Colonic mucosa (tissue), 4 donors: ENCODE data around the gene NXT1. TPM values are rescaled to one million over a fixed set of nuclear protein-coding genes. Genes with fewer than 3 reads are reported as not detected.

Source experiments
- DNase-seq: peaks from one replicate; pipeline ENCODE4 v3.0.0-alpha.2; 2020
- H3K27ac ChIP-seq: fragments of 200-600 bp; one replicate; pipeline ENCODE4 v1.8.0; 2021
- H3K27me3 ChIP-seq: fragments of 200-600 bp; one replicate; pipeline ENCODE4 v1.8.0; 2021
- H3K36me3 ChIP-seq: fragments of 200-600 bp; one replicate; pipeline ENCODE4 v1.8.0; 2021
- H3K4me1 ChIP-seq: fragments of 200-600 bp; one replicate; pipeline ENCODE4 v1.8.0; 2021; ENCODE audit warnings: mild to moderate bottlenecking
- H3K4me3 ChIP-seq: fragments of 200-600 bp; one replicate; pipeline ENCODE4 v1.8.0; 2021
- H3K9ac ChIP-seq, 2 donors: one replicate each; pipeline ENCODE4 v1.7.0; 2013; ENCODE audit warnings: control low read depth in 2 of 2, low read depth in 2 of 2, low read length in 2 of 2
- H3K9me3 ChIP-seq: fragments of 200-600 bp; one replicate; pipeline ENCODE4 v1.8.0; 2021
- intact Hi-C: fragments of 100-400 bp; cut with DNase I; formaldehyde crosslinking; loops from one replicate; pipeline ENCODE4 v1.14.1; 2022
- total RNA-seq, 2 donors: library from RNA; stranded (reverse); fragmentation: NEBNext Ultra II Directional in 1 of 2; extraction: Animal tissue kit (Norgen Biotek cat#: 25700) in 1 of 2; gene quantifications; one replicate each; pipeline ENCODE4 v1.2.1, GENCODE V29; 2021
- TF ChIP-seq, protein P1 (sequence below): fragments of 200-600 bp; IDR thresholded peaks from one replicate; pipeline ENCODE4 v1.8.0; 2022; ENCODE audit warnings: antibody characterized with exemption, mild to moderate bottlenecking
- donor health status: healthy.
- donor health status: DM: no; HTN: no; CAD: no.
- donor health status: DM: no; HTN: no; CAD: no.

The NXT1 gene
- total RNA-seq, 2 donors from 2014 or later: 12.4 to 16.6 TPM

DNA sequence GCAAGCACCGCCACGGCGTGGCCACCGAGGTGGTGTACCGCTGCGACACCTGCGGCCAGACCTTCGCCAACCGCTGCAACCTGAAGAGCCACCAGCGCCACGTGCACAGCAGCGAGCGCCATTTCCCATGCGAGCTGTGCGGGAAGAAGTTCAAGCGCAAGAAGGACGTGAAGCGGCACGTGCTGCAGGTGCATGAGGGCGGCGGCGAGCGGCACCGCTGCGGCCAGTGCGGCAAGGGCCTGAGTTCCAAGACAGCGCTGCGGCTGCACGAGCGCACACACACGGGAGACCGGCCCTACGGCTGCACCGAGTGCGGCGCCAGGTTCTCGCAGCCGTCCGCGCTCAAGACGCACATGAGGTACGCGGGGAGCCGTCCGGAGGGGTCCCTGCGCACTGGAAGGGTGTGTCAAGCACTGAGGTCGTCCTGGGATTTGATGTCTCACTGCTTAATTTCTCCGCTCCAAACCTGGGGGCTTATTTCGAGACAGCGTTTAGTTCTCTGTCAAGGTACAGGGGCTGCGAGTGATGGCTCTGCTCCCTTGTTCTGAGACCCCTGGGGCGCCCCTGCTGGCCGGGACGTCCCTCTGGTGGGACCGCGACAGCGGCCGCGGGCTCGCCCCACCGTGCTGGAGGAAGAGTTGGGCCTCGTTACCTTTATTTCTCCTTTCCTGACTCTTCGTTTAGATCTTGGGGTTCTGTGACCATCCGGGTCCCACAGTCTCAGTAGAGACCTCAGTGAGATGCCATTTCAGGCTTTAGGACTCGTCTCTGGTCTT, 15.0 kb downstream of the NXT1 start:
- intact Hi-C loops: no loop called here
- Histone ChIP-seq H3K4me3 (no peak overlapping the region), H3K27ac (no peak overlapping the region), H3K36me3 (peaks cover 6% of the 10 kb centered on the region), H3K9ac (no peak overlapping the region), H3K9me3 (no peaks in the 10 kb centered on the region), H3K4me1 (peaks cover 7% of the 10 kb centered on the region), H3K27me3 (no peaks in the 10 kb centered on the region)
- TF ChIP-seq, protein P1, sequence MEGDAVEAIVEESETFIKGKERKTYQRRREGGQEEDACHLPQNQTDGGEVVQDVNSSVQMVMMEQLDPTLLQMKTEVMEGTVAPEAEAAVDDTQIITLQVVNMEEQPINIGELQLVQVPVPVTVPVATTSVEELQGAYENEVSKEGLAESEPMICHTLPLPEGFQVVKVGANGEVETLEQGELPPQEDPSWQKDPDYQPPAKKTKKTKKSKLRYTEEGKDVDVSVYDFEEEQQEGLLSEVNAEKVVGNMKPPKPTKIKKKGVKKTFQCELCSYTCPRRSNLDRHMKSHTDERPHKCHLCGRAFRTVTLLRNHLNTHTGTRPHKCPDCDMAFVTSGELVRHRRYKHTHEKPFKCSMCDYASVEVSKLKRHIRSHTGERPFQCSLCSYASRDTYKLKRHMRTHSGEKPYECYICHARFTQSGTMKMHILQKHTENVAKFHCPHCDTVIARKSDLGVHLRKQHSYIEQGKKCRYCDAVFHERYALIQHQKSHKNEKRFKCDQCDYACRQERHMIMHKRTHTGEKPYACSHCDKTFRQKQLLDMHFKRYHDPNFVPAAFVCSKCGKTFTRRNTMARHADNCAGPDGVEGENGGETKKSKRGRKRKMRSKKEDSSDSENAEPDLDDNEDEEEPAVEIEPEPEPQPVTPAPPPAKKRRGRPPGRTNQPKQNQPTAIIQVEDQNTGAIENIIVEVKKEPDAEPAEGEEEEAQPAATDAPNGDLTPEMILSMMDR: no peak
- DNase-seq: no peak

DNA sequence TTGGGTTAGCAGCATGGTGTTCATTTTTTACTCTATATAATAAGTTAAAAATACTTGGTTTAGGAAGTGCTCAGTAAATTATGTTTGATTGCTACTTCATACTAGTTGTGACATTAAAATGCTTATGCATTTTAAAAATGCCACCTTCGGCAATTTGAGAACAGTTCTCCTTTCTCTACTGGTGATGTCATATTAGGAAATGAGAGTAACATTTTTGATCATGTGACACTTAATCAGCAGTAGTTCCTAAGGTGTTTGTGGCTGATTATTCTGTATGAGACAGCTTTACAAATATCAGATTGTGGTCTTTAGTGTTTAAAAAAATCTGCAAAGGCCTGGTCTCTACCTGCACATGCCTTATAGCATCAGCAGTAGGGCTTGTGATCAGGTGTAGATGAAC, 15.8 kb downstream of the NXT1 start:
- no peak for DNase-seq
- H3K9ac ChIP-seq: no peak overlapping the region
- H3K27me3 ChIP-seq: no peaks in the 10 kb centered on the region
- H3K27ac ChIP-seq: no peak overlapping the region
- no peaks in the 10 kb centered on the region for H3K9me3 ChIP-seq
- peaks cover 7% of the 10 kb centered on the region for H3K4me1 ChIP-seq
- intact Hi-C loops: no loop called here
- peaks cover 6% of the 10 kb centered on the region for H3K36me3 ChIP-seq
- TF ChIP-seq, protein P1: no peak
- no peak overlapping the region for H3K4me3 ChIP-seq

DNA sequence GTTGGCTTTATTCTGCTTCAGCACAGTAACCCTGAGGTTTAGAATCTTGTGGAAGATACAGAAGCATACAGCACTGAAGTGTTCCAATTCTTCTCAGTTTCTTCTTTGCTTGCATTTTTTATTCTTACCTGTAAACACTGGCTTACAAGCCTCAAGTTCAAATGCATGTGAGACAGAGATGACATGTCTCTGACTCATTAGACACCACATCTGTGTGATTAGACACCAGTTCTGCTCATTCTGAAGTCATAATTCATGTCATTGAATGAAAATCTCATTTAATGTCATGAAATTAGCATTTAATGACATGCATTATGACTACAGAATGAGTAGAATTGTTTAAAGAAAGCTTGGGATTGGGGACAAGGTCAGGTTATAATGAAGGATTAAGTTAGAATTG, 17.2 kb downstream of the NXT1 start:
- Histone ChIP-seq H3K27me3 (no peaks in the 10 kb centered on the region), H3K4me3 (no peak overlapping the region), H3K36me3 (peaks cover 6% of the 10 kb centered on the region), H3K9me3 (no peaks in the 10 kb centered on the region), H3K9ac (no peak overlapping the region), H3K4me1 (peaks cover 6% of the 10 kb centered on the region), H3K27ac (no peak overlapping the region)
- intact Hi-C loops: no loop called here
- DNase-seq: no peak
- TF ChIP-seq, protein P1: no peak

DNA sequence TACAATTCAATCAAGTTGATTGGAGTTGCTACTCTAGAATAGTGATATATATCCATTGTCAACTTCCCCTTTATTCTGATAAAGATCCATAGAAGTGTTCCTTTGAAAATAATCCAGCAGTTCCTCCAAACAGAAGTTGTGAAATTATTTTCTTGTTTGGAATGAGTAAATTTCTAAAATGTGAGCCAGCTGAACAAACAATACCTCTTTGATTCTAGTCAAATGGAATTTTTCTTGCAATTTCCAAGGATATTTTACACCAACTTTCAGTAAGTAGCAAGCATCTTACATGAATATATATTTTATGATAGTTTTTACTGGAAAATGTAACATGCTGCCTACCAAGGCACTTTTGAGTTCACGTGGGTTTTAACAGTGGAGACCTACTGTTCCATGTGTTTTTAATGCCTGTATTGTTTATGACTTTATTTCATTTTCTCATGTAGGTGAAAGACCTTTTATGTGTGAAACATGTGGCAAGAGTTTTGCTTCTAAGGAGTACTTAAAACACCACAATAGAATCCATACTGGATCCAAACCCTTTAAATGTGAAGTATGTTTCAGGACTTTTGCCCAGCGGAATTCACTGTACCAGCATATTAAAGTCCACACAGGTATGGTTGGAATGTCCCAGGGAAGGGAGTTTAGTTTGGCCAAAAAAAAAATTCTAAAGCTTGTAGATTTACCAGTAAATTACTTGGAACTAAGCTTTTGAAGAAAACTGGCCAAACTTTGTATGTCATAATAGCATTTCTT, 17.9 kb downstream of the NXT1 start:
- Histone ChIP-seq H3K4me3 (no peak overlapping the region), H3K36me3 (peaks cover 6% of the 10 kb centered on the region), H3K27me3 (no peaks in the 10 kb centered on the region), H3K4me1 (no peaks in the 10 kb centered on the region), H3K9me3 (no peaks in the 10 kb centered on the region), H3K27ac (no peak overlapping the region), H3K9ac (no peak overlapping the region)
- intact Hi-C loops: no loop called here
- DNase-seq: no peak
- TF ChIP-seq, protein P1: no peak

DNA sequence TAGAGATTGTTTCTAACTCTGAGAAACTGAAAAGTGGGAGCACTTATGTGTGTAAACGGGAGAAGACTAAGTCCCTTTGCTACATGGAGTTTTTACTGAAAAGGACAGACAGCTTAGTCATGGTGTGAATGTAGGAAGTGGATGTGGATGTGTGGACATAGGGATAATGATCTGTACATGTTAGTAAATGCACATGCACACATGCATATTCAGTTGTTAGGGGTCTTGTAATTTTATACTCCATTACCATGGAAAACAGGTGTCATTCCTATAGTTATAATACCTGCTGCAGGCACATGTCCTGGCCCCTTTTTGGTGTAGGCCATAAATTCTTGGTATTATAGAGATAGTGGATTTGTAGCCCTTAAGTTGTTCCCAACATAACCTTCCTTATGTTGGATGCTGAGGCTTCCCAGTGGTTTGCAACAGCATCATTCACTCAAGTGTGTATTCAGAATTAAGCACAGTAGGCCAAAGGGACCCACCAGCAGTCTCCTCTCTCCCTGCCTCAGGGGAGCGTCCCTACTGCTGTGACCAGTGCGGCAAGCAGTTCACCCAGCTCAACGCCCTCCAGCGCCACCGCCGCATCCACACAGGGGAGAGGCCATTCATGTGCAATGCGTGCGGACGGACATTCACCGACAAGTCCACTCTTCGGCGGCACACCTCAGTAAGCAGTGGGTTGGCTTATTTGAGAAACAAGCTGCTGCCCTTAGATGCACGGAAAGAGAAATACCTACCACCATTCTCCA, 18.7 kb downstream of the NXT1 start:
- peaks cover 6% of the 10 kb centered on the region for H3K36me3 ChIP-seq
- H3K4me3 ChIP-seq: no peak overlapping the region
- TF ChIP-seq, protein P1: no peak
- DNase-seq: no peak
- no peak overlapping the region for H3K27ac ChIP-seq
- no peaks in the 10 kb centered on the region for H3K9me3 ChIP-seq
- no peaks in the 10 kb centered on the region for H3K4me1 ChIP-seq
- no peaks in the 10 kb centered on the region for H3K27me3 ChIP-seq
- intact Hi-C loops: no loop called here
- H3K9ac ChIP-seq: no peak overlapping the region
